Stomach (tissue), 9 donors: ENCODE data around the gene PDXK. TPM values are rescaled to one million over a fixed set of nuclear protein-coding genes. Genes with fewer than 3 reads are reported as not detected.

Experiments used
- DNase-seq, 2 donors: peaks; one replicate each; pipeline versions ENCODE4 v3.0.0 to v3.0.0-alpha.2; 2013 to 2019
- H3K27ac ChIP-seq, 5 donors: fragments of 200-600 bp in 4 of 5; sonication (generic) in 4 of 5; one replicate each; pipeline ENCODE4 v1.5.1; 2013 to 2019; ENCODE audit warnings: mild to moderate bottlenecking in 1 of 5, moderate library complexity in 1 of 5
- H3K27me3 ChIP-seq, 3 donors: fragments of 200-600 bp; sonication (generic); one replicate each; pipeline ENCODE4 v1.5.1; 2017 to 2019; ENCODE audit warnings: mixed run types in 1 of 3
- H3K36me3 ChIP-seq, 4 donors: fragments of 200-600 bp; sonication (generic); 1 replicate in 3 of 4; 2 replicates in 1 of 4; pipeline ENCODE4 v1.5.1; 2016 to 2019
- H3K4me1 ChIP-seq, 4 donors: fragments of 200-600 bp; sonication (generic); one replicate each; pipeline ENCODE4 v1.5.1; 2016 to 2019
- H3K4me3 ChIP-seq, 4 donors: fragments of 200-600 bp; sonication (generic) in 3 of 4; one replicate each; pipeline ENCODE4 v1.5.1; 2016 to 2019; ENCODE audit warnings: mild to moderate bottlenecking in 1 of 4
- H3K9me3 ChIP-seq, 4 donors: fragments of 200-600 bp; sonication (generic); one replicate each; pipeline ENCODE4 v1.5.1; 2016 to 2019
- EP300 ChIP-seq: sonication (generic); formaldehyde crosslinking; IDR thresholded peaks from one replicate; pipeline ENCODE4 v1.6.1; 2017; ENCODE audit warnings: antibody characterized with exemption
- POLR2A ChIP-seq, 4 donors: fragments of 450-650 bp; IDR thresholded peaks; one replicate each; pipeline ENCODE4 v1.6.1; 2016; ENCODE audit warnings: antibody characterized with exemption in 4 of 4, control low read depth in 2 of 4, mild to moderate bottlenecking in 1 of 4, moderate library complexity in 1 of 4
- POLR2AphosphoS5 ChIP-seq, 3 donors: sonication (generic); formaldehyde crosslinking; IDR thresholded peaks; one replicate each; pipeline ENCODE4 v1.6.1; 2016; ENCODE audit warnings: antibody characterized with exemption in 3 of 3
- WGBS, 5 donors: extraction: QIAGEN DNeasy Blood & Tissue Kit in 3 of 5; methylation state at CpG; one replicate each; pipeline versions ENCODE4 v1.1.5 to v1.1.7; 2013 to 2018; 5-methylcytosine and 5-hydroxymethylcytosine counted together
- intact Hi-C: fragments of 100-400 bp; cut with DNase I; formaldehyde crosslinking; loops from one replicate; pipeline ENCODE4 v1.15.1; 2023; ENCODE audit warnings: low total_unique reads
- polyA plus RNA-seq, 3 donors: library from polyadenylated mRNA; stranded (reverse); fragments of 200-250 nt; gene quantifications; one replicate each; pipeline ENCODE4 v1.2.3, GENCODE V29; 2013
- total RNA-seq, 5 donors: library from RNA; depleted of rRNA; stranded (reverse); fragments of >200 nt; gene quantifications; one replicate each; pipeline versions ENCODE4 v1.1.0 to v1.2.3, GENCODE V29; 2014 to 2016
- TF ChIP-seq, protein P1 (sequence below), 7 experiments: fragments of 450-650 bp in 4 of 7; fragments of 200-600 bp in 3 of 7; sonication (generic) in 3 of 7; IDR thresholded peaks; one replicate each; pipeline ENCODE4 v1.5.1; 2016 to 2019; ENCODE audit warnings: antibody characterized with exemption in 7 of 7, control low read depth in 2 of 7, mild to moderate bottlenecking in 1 of 7
- donor health status: healthy with polysubstance abuse.
- donor health status: Bipolar disorder and iron deficiency.
- donor health status: healthy.

Gene PDXK
- total and polyA plus RNA-seq, 8 donors, result 36.7 to 139 (median 52.3) TPM

- H3K4me3 ChIP-seq, result no peak overlapping the region
- no peak for DNase-seq
- peaks cover 12 to 17% (median 17%) of the 10 kb centered on the region in 4 donors for H3K36me3 ChIP-seq
- TF ChIP-seq POLR2A (IDR thresholded peaks at IDR 0.05) (no peak), EP300 (no peak), POLR2AphosphoS5 (IDR thresholded peaks at IDR 0.05) (no peak)
- TF ChIP-seq, protein P1, sequence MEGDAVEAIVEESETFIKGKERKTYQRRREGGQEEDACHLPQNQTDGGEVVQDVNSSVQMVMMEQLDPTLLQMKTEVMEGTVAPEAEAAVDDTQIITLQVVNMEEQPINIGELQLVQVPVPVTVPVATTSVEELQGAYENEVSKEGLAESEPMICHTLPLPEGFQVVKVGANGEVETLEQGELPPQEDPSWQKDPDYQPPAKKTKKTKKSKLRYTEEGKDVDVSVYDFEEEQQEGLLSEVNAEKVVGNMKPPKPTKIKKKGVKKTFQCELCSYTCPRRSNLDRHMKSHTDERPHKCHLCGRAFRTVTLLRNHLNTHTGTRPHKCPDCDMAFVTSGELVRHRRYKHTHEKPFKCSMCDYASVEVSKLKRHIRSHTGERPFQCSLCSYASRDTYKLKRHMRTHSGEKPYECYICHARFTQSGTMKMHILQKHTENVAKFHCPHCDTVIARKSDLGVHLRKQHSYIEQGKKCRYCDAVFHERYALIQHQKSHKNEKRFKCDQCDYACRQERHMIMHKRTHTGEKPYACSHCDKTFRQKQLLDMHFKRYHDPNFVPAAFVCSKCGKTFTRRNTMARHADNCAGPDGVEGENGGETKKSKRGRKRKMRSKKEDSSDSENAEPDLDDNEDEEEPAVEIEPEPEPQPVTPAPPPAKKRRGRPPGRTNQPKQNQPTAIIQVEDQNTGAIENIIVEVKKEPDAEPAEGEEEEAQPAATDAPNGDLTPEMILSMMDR (IDR thresholded peaks at IDR 0.05), result no peak
- 90 to 96% (median 94%) methylated on average over 5 of the region's 5 CpGs for WGBS, 5 donors
- no peak overlapping the region for H3K27ac ChIP-seq
- no peaks in the 10 kb centered on the region for H3K9me3 ChIP-seq
- intact Hi-C loops, result no loop called here
- H3K4me1 ChIP-seq, result peaks cover 13 to 40% (median 23%) of the 10 kb centered on the region in 4 donors
- H3K27me3 ChIP-seq, result no peaks in the 10 kb centered on the region
These were observed 59.0 kb downstream of the PDXK start for GRCh38 chr21:43777953-43778352.

- H3K27ac ChIP-seq, result no peak overlapping the region
- no peak overlapping the region for H3K4me3 ChIP-seq
- H3K27me3 ChIP-seq, result no peaks in the 10 kb centered on the region
- H3K9me3 ChIP-seq, result no peaks in the 10 kb centered on the region
- intact Hi-C loops, result no loop called here
- peaks cover 13 to 45% (median 23%) of the 10 kb centered on the region in 4 donors for H3K4me1 ChIP-seq
- peaks cover 4 to 10% (median 9%) of the 10 kb centered on the region in 4 donors for H3K36me3 ChIP-seq
- WGBS, 5 donors, result 42 to 62% (median 49%) methylated on average over 20 of the region's 20 CpGs
- peak in 1 of 2 donors; percentile 79 for DNase-seq
- no peak for TF ChIP-seq EP300
- TF ChIP-seq POLR2A (IDR thresholded peaks at IDR 0.05), result no peak
- no peak for TF ChIP-seq POLR2AphosphoS5 (IDR thresholded peaks at IDR 0.05)
- TF ChIP-seq, protein P1 (IDR thresholded peaks at IDR 0.05), result no peak
These were observed 59.8 kb downstream of the PDXK start for GRCh38 chr21:43778469-43779335.

DNA sequence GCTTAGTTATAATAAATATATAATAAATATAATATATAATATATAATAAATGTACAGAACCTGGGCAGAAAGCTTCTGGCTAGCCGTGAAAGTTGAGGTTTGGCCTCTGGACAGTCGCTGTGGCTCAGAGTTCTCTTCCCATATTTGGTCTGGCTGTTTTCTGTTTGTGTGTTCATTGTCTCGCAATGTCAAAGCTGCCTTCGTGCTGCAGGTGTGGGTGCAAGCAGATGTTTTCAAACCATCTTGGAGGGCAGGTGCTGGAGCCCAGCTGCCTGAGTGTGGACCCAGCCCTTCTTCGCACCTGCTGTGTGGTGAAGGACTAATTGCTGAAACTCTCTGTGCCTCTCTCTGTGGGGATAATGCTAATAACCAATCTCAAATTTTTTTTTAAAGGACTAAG lies 60.7 kb downstream of the PDXK start:
- intact Hi-C loops, result no loop called here
- WGBS, 5 donors, result 73 to 82% (median 79%) methylated on average over 5 of the region's 5 CpGs

GRCh38 chr21:43781846-43782245 lies 62.9 kb downstream of the PDXK start:
- Histone ChIP-seq H3K36me3 (no peaks in the 10 kb centered on the region), H3K4me3 (no peak overlapping the region), H3K9me3 (no peaks in the 10 kb centered on the region), H3K27ac (no peak overlapping the region), H3K27me3 (no peaks in the 10 kb centered on the region), H3K4me1 (peaks cover 0 to 22% (median 0%) of the 10 kb centered on the region in 4 donors)
- no peak for DNase-seq
- TF ChIP-seq POLR2AphosphoS5 (IDR thresholded peaks at IDR 0.05) (no peak), EP300 (no peak), POLR2A (IDR thresholded peaks at IDR 0.05) (no peak)
- TF ChIP-seq, protein P1 (IDR thresholded peaks at IDR 0.05), result no peak
- intact Hi-C loops, result no loop called here
- WGBS, 5 donors, result 68 to 96% (median 86%) methylated on average over 6 of the region's 6 CpGs

More for the DNA sequence above, 60.7 kb downstream of the PDXK start:
- no peak for DNase-seq
- Histone ChIP-seq H3K27me3 (no peaks in the 10 kb centered on the region), H3K36me3 (peaks cover 0 to under 1% (median 0%) of the 10 kb centered on the region in 4 donors), H3K4me3 (no peak overlapping the region), H3K9me3 (no peaks in the 10 kb centered on the region), H3K27ac (no peak overlapping the region), H3K4me1 (peaks cover 9 to 36% (median 16%) of the 10 kb centered on the region in 4 donors)
- TF ChIP-seq POLR2AphosphoS5 (IDR thresholded peaks at IDR 0.05) (no peak), EP300 (no peak), POLR2A (IDR thresholded peaks at IDR 0.05) (no peak)
- TF ChIP-seq, protein P1 (IDR thresholded peaks at IDR 0.05), result no peak
